AML-193 (cell line): ENCODE measurements around the gene MOCOS.

Experiments
- DNase-seq, 2 experiments: peaks; one replicate each; lab custom pipeline; 2025; lab: John Stamatoyannopoulos, UW

MOCOS gene

GRCh38 chr18:36305375-36305774 is 118.1 kb downstream of the MOCOS start:
- DNase-seq = no peak

GRCh38 chr18:36307513-36307912 is 120.2 kb downstream of the MOCOS start:
- no peak for DNase-seq

- DNase-seq = no peak
Observed at GRCh38 chr18:36308711-36309435, 121.6 kb downstream of the MOCOS start.

GRCh38 chr18:36309436-36310391 is 122.4 kb downstream of the MOCOS start:
- no peak for DNase-seq

GRCh38 chr18:36311026-36311570 is 123.8 kb downstream of the MOCOS start:
- no peak for DNase-seq

GRCh38 chr18:36312806-36313395 is 125.6 kb downstream of the MOCOS start:
- no peak for DNase-seq

GRCh38 chr18:36314098-36314497 is 126.8 kb downstream of the MOCOS start:
- no peak for DNase-seq

- no peak for DNase-seq
Observed at GRCh38 chr18:36314754-36315153, 127.5 kb downstream of the MOCOS start.

- DNase-seq = no peak
Observed at GRCh38 chr18:36315736-36316135, 128.4 kb downstream of the MOCOS start.

- DNase-seq = no peak
Observed at GRCh38 chr18:36316246-36316645, 128.9 kb downstream of the MOCOS start.
